ENCODE data around the gene TTC3. TPM values are rescaled to one million over a fixed set of nuclear protein-coding genes. Genes with fewer than 3 reads are reported as not detected.

Gene TTC3
- total RNA-seq, 3 donors from 2014 or later = 67.2 to 126 (median 98.1) TPM

GRCh38 chr21:37224861-37225839, 152.1 kb downstream of the TTC3 start:
- DNase-seq (no peak), ATAC-seq (no peak)
- no peaks in the 10 kb centered on the region for H3K9me3 ChIP-seq
- intact Hi-C loops (cut with DNase I, micrococcal nuclease) = no loop called here
- no peaks in the 10 kb centered on the region for H3K36me3 ChIP-seq (ENCODE audit: low read depth)
- H3K4me1 ChIP-seq (ENCODE audit: low read depth) = peaks cover 3% of the 10 kb centered on the region
- TF ChIP-seq CTCF (IDR thresholded peaks at IDR 0.05) = no peak
- H3K4me3 ChIP-seq = no peak overlapping the region

GRCh38 chr21:37226041-37226920, 153.2 kb downstream of the TTC3 start:
- TF ChIP-seq CTCF (IDR thresholded peaks at IDR 0.05) = no peak
- no peaks in the 10 kb centered on the region for H3K4me1 ChIP-seq (ENCODE audit: low read depth)
- intact Hi-C loops (cut with DNase I, micrococcal nuclease) = no loop called here
- DNase-seq (no peak), ATAC-seq (no peak)
- H3K36me3 ChIP-seq (ENCODE audit: low read depth) = no peaks in the 10 kb centered on the region
- no peak overlapping the region for H3K4me3 ChIP-seq
- H3K9me3 ChIP-seq = no peaks in the 10 kb centered on the region

GRCh38 chr21:37227071-37228002, 154.3 kb downstream of the TTC3 start:
- intact Hi-C loops (cut with DNase I, micrococcal nuclease) = no loop called here
- ATAC-seq = no peak
- no peaks in the 10 kb centered on the region for H3K36me3 ChIP-seq (ENCODE audit: low read depth)

GRCh38 chr21:37228003-37228400, 154.9 kb downstream of the TTC3 start:
- DNase-seq (no peak), ATAC-seq (no peak)
- no peak overlapping the region for H3K4me3 ChIP-seq
- no peak for TF ChIP-seq CTCF (IDR thresholded peaks at IDR 0.05)
- no peaks in the 10 kb centered on the region for H3K4me1 ChIP-seq (ENCODE audit: low read depth)
- no peaks in the 10 kb centered on the region for H3K9me3 ChIP-seq
- no peaks in the 10 kb centered on the region for H3K36me3 ChIP-seq (ENCODE audit: low read depth)
- intact Hi-C loops (cut with DNase I, micrococcal nuclease) = no loop called here

More at GRCh38 chr21:37227071-37228002, 154.3 kb downstream of the TTC3 start:
- TF ChIP-seq CTCF (IDR thresholded peaks at IDR 0.05) = no peak
- Histone ChIP-seq H3K4me3 (no peak overlapping the region), H3K9me3 (no peaks in the 10 kb centered on the region), H3K4me1 (ENCODE audit: low read depth) (no peaks in the 10 kb centered on the region)
- DNase-seq = no peak

All from mucosa of descending colon (tissue), 3 donors.